ENCODE results near the gene ARHGAP18.

- TF ChIP-seq CTCF (conservative IDR thresholded peaks at IDR 0.05; ENCODE audit: low read length) = no peak
- no peak for TF ChIP-seq EZH2phosphoT487 (IDR thresholded peaks at IDR 0.05; ENCODE audit: borderline replicate concordance)
These were observed 10.3 kb downstream of the ARHGAP18 start for GRCh38 chr6:129699659-129700058.
